COR-L47 (cell line): ENCODE data around the gene WDFY4.

Experiments
- DNase-seq: peaks from one replicate; lab custom pipeline; 2025; lab: John Stamatoyannopoulos, UW

Gene WDFY4

DNA sequence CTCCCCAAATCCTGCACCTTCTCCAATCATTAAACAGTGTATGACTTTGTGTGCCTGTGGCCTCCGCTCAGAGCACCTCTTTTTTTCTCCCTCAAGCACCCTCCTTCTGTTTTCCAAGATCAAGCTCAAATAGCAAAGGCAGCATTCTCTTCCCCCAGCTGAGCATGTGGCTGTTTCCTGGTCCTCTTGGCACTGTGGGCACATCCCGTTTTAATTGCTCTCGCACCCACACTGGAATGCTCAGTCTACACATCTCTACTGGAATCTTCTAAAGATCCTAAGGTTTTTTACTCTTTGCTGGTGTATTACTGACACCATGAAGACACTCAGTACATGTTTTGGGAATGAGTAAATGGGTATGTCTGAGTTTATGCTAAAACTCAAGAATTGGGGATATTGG lies 107.4 kb downstream of the WDFY4 start:
- no peak for DNase-seq

- no peak for DNase-seq
Measured at GRCh38 chr10:48792687-48793096, 108.0 kb downstream of the WDFY4 start.

DNA sequence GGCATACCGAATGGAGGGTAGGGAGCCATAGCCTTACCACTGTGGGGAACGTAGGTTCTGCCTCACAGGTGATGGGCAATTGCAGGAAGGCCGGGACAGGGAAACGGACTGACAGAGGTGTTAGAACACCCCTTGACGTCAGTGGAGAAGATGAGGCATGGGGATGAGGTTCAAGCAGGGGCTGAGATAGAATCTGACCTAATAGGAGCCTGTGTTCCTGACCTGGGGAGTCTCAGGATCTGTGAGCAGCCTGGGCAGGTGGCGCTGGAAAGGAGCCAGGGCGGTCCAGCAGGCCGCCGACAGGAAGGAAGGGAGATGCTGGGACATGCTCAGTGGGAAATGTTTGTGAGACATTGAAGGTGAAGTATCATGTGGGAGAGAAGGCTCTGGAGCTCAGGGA lies 109.4 kb downstream of the WDFY4 start:
- DNase-seq: no peak

- DNase-seq: no peak
Measured at GRCh38 chr10:48796713-48797245, 112.1 kb downstream of the WDFY4 start.

- no peak for DNase-seq
Measured at GRCh38 chr10:48797830-48798229, 113.2 kb downstream of the WDFY4 start.

- no peak for DNase-seq
Measured at GRCh38 chr10:48798481-48799254, 114.0 kb downstream of the WDFY4 start.

- DNase-seq: no peak
Measured at GRCh38 chr10:48799341-48800006, 114.8 kb downstream of the WDFY4 start.

GRCh38 chr10:48800007-48800675 lies 115.5 kb downstream of the WDFY4 start:
- DNase-seq: no peak

- DNase-seq: no peak
Measured at GRCh38 chr10:48801001-48801421, 116.3 kb downstream of the WDFY4 start.

GRCh38 chr10:48802611-48803071 lies 118.0 kb downstream of the WDFY4 start:
- DNase-seq: no peak

- DNase-seq: no peak
Measured at GRCh38 chr10:48803801-48804584, 119.3 kb downstream of the WDFY4 start.

- DNase-seq: no peak
Measured at GRCh38 chr10:48804740-48805182, 120.1 kb downstream of the WDFY4 start.

DNA sequence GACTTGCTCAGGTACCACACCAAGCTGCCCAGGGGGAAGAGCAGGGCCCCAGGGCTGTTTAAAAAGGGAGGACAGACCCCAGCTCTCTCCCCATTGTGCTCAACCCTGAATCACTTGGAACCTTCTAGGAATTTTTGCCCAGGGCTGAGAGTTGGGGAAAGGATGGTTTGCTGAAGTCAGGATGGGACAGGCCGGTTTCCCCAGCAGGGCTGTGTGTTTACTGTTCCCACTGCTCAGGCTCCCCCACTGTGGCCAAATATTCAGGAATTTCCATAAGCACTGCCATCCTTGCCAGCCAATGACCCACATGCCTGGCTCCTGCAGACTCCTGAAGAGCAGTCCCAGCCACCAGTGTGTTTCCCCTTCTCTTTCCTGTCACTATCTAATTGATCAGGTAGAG lies 120.7 kb downstream of the WDFY4 start:
- no peak for DNase-seq

- DNase-seq: no peak
Measured at GRCh38 chr10:48805848-48806247, 121.2 kb downstream of the WDFY4 start.

DNA sequence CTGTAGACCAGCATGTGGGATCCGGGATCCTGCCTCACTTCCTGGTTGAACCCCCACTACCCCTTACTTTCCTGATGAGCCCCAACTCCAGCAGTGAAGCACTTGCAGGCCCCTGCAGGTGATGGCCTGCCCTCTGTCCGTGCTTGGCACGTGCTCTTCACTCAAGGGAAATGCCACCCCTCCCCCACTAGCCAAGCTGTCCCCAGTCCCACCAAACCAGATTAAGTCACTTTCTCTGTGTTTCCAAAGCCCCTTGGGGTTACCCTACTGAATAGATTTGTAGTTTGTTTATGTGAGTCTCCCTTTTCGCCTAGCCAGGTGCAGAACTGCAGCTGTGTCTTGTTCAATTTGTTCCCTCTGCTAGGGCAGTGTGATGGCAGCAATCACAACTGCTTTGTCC lies 121.7 kb downstream of the WDFY4 start:
- DNase-seq: no peak

GRCh38 chr10:48807791-48808470 lies 123.3 kb downstream of the WDFY4 start:
- no peak for DNase-seq

DNA sequence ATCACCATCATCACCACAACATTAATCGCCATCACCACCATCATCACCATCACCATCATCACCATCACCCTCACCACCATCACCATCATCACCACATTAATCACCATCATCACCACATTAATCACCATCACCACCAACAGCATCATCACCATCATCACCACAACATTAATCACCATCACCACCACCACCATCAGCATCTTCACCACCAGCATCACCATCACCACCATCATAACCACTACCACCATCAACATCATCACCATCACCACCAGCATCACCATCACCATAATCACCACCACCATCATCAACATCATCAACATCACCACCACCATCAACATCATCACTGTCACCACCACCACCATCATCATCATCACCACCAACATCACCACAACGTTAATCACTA lies 124.6 kb downstream of the WDFY4 start:
- no peak for DNase-seq

- DNase-seq: no peak
Measured at GRCh38 chr10:48811461-48811860, 126.8 kb downstream of the WDFY4 start.

GRCh38 chr10:48811917-48812316 lies 127.2 kb downstream of the WDFY4 start:
- no peak for DNase-seq

DNA sequence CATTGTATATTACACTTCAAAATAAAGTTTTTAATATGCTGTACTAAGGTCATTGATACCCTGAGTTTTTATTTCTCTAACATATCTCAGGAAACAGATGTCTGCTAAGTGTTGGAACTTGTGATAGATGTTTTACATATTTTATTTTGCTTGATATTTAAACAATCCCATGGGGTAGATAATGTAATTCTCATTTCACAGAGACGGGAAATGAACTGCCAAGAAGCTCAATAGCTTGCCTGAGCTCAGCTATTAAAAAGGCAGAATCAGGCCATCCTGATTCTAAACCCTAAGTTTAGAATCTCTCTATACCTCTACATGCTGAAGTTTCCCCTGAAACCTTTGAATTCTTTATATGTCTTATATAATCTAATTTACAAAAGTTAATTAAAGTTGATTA lies 128.6 kb downstream of the WDFY4 start:
- DNase-seq: no peak

DNA sequence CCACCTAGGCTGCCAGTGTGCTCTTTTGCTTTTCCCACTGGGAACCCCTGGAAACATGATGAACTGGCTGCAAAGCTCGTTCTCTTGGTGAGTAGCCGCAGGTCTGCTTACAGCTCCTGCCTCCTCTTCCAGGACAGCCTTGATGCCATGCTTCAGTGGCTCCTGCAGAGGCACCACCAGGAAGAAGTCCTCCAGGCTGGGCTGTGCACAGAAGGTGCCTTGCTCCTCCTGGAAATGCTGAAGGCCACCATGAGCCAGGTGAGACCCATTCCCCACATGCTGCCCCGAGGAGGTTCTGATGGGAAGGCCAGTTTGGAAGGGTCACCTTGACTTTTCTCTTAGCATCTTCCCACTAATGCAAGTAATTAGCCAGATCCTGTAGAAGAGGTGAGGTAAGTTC lies 129.2 kb downstream of the WDFY4 start:
- DNase-seq: no peak
